HepG2 (cell line): ENCODE results near the gene IFITM10. TPM values are rescaled to one million over a fixed set of nuclear protein-coding genes. Genes with fewer than 3 reads are reported as not detected.
A peak's percentile ranks its signal among the peaks of the same experiment; 100 is the strongest.

Experiments used
- ATAC-seq: fragments of 200-7000 bp; cut with Tn5 transposase; 3 replicates; pipeline ENCODE4 v1.9.1; 2020; ENCODE audit warnings: mild to moderate bottlenecking, moderate library complexity
- BruUV-seq: library from RNA; stranded (reverse); fragments of 400-500 nt; replicated peaks from 2 replicates; lab custom pipeline; 2021; lab: Mats Ljungman, UMichigan
- CTCF ChIA-PET: fragments of 300-600 bp; formaldehyde crosslinking; extraction: SDS; loops from one replicate; lab custom pipeline; 2021; ENCODE audit warnings: low total read pairs, inconsistent platforms, low intra/inter-chr PET ratio; lab: Yijun Ruan, JAX
- POLR2A ChIA-PET: fragments of 350-600 bp; sonication (Branson Sonifier 250); formaldehyde crosslinking; loops from one replicate; lab custom pipeline; 2020; ENCODE audit warnings: antibody characterized with exemption, inconsistent platforms; lab: Yijun Ruan, JAX
- DNase-seq: peaks from one replicate; pipeline ENCODE4 v3.0.0-alpha.2; 2015; ENCODE audit warnings: low spot score
- FAIRE-seq: peaks from 3 replicates; lab custom pipeline; 2011; peaks lifted over from hg19 to GRCh38; lab: Jason Lieb, UNC
- H2AFZ ChIP-seq: one replicate; pipeline ENCODE4 v1.6.1; 2011; ENCODE audit warnings: low read length, inconsistent platforms
- H3K27ac ChIP-seq: fragments of 300-600 bp; 3 replicates; pipeline ENCODE4 v1.8.0; 2011; ENCODE audit warnings: mixed run types, mild to moderate bottlenecking, mixed read lengths, low read length, inconsistent platforms; ENCODE audit not compliant: insufficient read depth; ENCODE audit errors: extremely low read length
- H3K27me3 ChIP-seq, 2 experiments: fragments of 200-600 bp in 1 of 2; 2 replicates in 1 of 2; 3 replicates in 1 of 2; pipeline versions ENCODE4 v1.6.0 to v1.8.0; 2011; ENCODE audit warnings: low read length in 2 of 2, mild to moderate bottlenecking in 2 of 2, moderate library complexity in 2 of 2, inconsistent platforms in 1 of 2; ENCODE audit not compliant: insufficient read depth in 2 of 2, control insufficient read depth in 1 of 2
- H3K36me3 ChIP-seq, 2 experiments: fragments of 200-600 bp in 1 of 2; replicated peaks in 1 of 2; 2 replicates in 1 of 2; 3 replicates in 1 of 2; pipeline versions ENCODE4 v1.5.1 to v1.8.0; 2011; ENCODE audit warnings: low read length in 2 of 2, inconsistent platforms in 1 of 2; ENCODE audit not compliant: insufficient read depth in 2 of 2, control insufficient read depth in 1 of 2
- H3K4me1 ChIP-seq: 2 replicates; pipeline ENCODE4 v1.5.1; 2012; ENCODE audit warnings: low read length, inconsistent platforms; ENCODE audit not compliant: insufficient read depth
- H3K4me2 ChIP-seq: 2 replicates; pipeline ENCODE4 v1.6.0; 2011; ENCODE audit warnings: low read depth, low read length, inconsistent platforms
- H3K4me3 ChIP-seq, 3 experiments: fragments of 200-600 bp in 1 of 3; sonication (generic), shearing (Covaris generic) in 1 of 3; replicated peaks in 1 of 3; 2 replicates each; pipeline ENCODE4 v1.5.1; 2011 to 2016; ENCODE audit warnings: low read length in 3 of 3, inconsistent platforms in 2 of 3, low read depth in 2 of 3, mild to moderate bottlenecking in 2 of 3, control low read depth in 1 of 3, mixed read lengths in 1 of 3; ENCODE audit not compliant: insufficient read depth in 1 of 3
- H3K79me2 ChIP-seq: one replicate; pipeline ENCODE4 v1.6.1; 2011; ENCODE audit warnings: low read length, inconsistent platforms; ENCODE audit not compliant: insufficient read depth
- H3K9ac ChIP-seq: 2 replicates; pipeline ENCODE4 v1.6.0; 2011; ENCODE audit warnings: mild to moderate bottlenecking, low read depth, low read length, inconsistent platforms; ENCODE audit not compliant: insufficient read depth
- H3K9me3 ChIP-seq: 2 replicates; pipeline ENCODE4 v1.5.1; 2012; ENCODE audit warnings: mild to moderate bottlenecking, low read length
- H4K20me1 ChIP-seq: 2 replicates; pipeline ENCODE4 v1.6.0; 2011; ENCODE audit warnings: inconsistent platforms, mild to moderate bottlenecking, low read length, moderate library complexity; ENCODE audit not compliant: insufficient read depth
- ARHGAP35 ChIP-seq: sonication (generic); formaldehyde crosslinking; IDR thresholded peaks from 2 replicates; pipeline ENCODE4 v1.9.0; 2022; ENCODE audit warnings: mild to moderate bottlenecking, inconsistent platforms, moderate library complexity, missing genetic modification reagents, borderline replicate concordance
- ATF7 ChIP-seq, 2 experiments: fragments of 450-650 bp in 1 of 2; sonication (generic) in 1 of 2; formaldehyde crosslinking in 1 of 2; IDR thresholded peaks; 2 replicates each; pipeline versions ENCODE4 v1.4.0 to v1.6.1; 2016 to 2020; ENCODE audit warnings: antibody characterized with exemption in 1 of 2, mild to moderate bottlenecking in 1 of 2, missing genetic modification reagents in 1 of 2
- ELF4 ChIP-seq: sonication (generic); formaldehyde crosslinking; IDR thresholded peaks from 2 replicates; pipeline ENCODE4 v1.5.0; 2020; ENCODE audit warnings: missing genetic modification reagents, mild to moderate bottlenecking, moderate library complexity, borderline replicate concordance
- FOXM1 ChIP-seq: sonication (generic); formaldehyde crosslinking; IDR thresholded peaks from 2 replicates; pipeline ENCODE4 v1.5.0; 2020; ENCODE audit warnings: missing genetic modification reagents
- MEF2D ChIP-seq: sonication (generic); formaldehyde crosslinking; IDR thresholded peaks from 2 replicates; pipeline ENCODE4 v1.5.1; 2020; ENCODE audit warnings: mild to moderate bottlenecking, missing genetic modification reagents
- NCOA2 ChIP-seq: sonication (generic); formaldehyde crosslinking; IDR thresholded peaks from 2 replicates; pipeline ENCODE4 v1.8.0; 2022; ENCODE audit warnings: inconsistent platforms
- NONO ChIP-seq, 2 experiments: fragments of 450-650 bp in 1 of 2; sonication (generic) in 1 of 2; formaldehyde crosslinking in 1 of 2; IDR thresholded peaks in 1 of 2; conservative IDR thresholded peaks in 1 of 2; 2 replicates each; pipeline versions ENCODE4 v1.6.1 to v1.8.0; 2017 to 2022; ENCODE audit warnings: mild to moderate bottlenecking in 1 of 2, missing genetic modification reagents in 1 of 2, moderate library complexity in 1 of 2
- ONECUT2 ChIP-seq: sonication (generic); formaldehyde crosslinking; IDR thresholded peaks from 2 replicates; pipeline ENCODE4 v1.4.0; 2020; ENCODE audit warnings: missing genetic modification reagents
- SKI ChIP-seq: fragments of 450-650 bp; IDR thresholded peaks from one replicate; pipeline ENCODE4 v1.6.1; 2018; ENCODE audit warnings: mild to moderate bottlenecking; ENCODE audit not compliant: partially characterized antibody
- SRY ChIP-seq: sonication (generic); formaldehyde crosslinking; IDR thresholded peaks from 2 replicates; pipeline ENCODE4 v1.8.0; 2022; ENCODE audit warnings: mild to moderate bottlenecking, missing genetic modification reagents
- ZNF264 ChIP-seq: sonication (generic); formaldehyde crosslinking; IDR thresholded peaks from 2 replicates; pipeline ENCODE4 v1.4.0; 2020; ENCODE audit warnings: missing genetic modification reagents
- ZNF33B ChIP-seq: sonication (generic); formaldehyde crosslinking; IDR thresholded peaks from 2 replicates; pipeline ENCODE4 v1.5.1; 2020; ENCODE audit warnings: mild to moderate bottlenecking, missing genetic modification reagents
- ZNF501 ChIP-seq: sonication (generic); formaldehyde crosslinking; IDR thresholded peaks from 2 replicates; pipeline ENCODE4 v1.5.1; 2020; ENCODE audit warnings: mild to moderate bottlenecking, moderate library complexity, missing genetic modification reagents
- ZNF546 ChIP-seq: sonication (generic); formaldehyde crosslinking; conservative IDR thresholded peaks from 2 replicates; pipeline ENCODE4 v1.8.1; 2023; ENCODE audit warnings: mild to moderate bottlenecking, missing genetic modification reagents
- ZNF574 ChIP-seq: sonication (generic); formaldehyde crosslinking; IDR thresholded peaks from 2 replicates; pipeline ENCODE4 v1.4.0; 2020; ENCODE audit warnings: missing genetic modification reagents
- ZNF614 ChIP-seq: IDR thresholded peaks from 2 replicates; pipeline ENCODE4 v1.6.1; 2018; ENCODE audit warnings: missing biosample characterization, missing genetic modification reagents, inconsistent platforms, borderline replicate concordance
- ZNF75D ChIP-seq: sonication (generic); formaldehyde crosslinking; IDR thresholded peaks from 2 replicates; pipeline ENCODE4 v1.8.1; 2023; ENCODE audit warnings: missing genetic modification reagents, mild to moderate bottlenecking, borderline replicate concordance
- ZNF780A ChIP-seq: sonication (generic); formaldehyde crosslinking; IDR thresholded peaks from 2 replicates; pipeline ENCODE4 v1.8.0; 2022; ENCODE audit warnings: mild to moderate bottlenecking, missing genetic modification reagents, moderate library complexity
- ZSCAN31 ChIP-seq: sonication (generic); formaldehyde crosslinking; IDR thresholded peaks from 2 replicates; pipeline ENCODE4 v1.5.0; 2020; ENCODE audit warnings: low read depth, mild to moderate bottlenecking, missing genetic modification reagents
- WGBS: methylation state at CpG from one replicate; pipeline ENCODE4 v1.1.6; 2017; ENCODE audit warnings: low lambda C conversion rate; 5-methylcytosine and 5-hydroxymethylcytosine counted together
- in situ Hi-C: cut with HindIII; loops from 2 replicates; pipeline ENCODE4 v1.10.0; 2017; ENCODE audit warnings: low pct_unique_long_range_greater_than_20kb; ENCODE audit not compliant: extremely low pct_ligation_motif_present
- intact Hi-C: fragments of 100-400 bp; cut with micrococcal nuclease; formaldehyde crosslinking; loops from one replicate; pipeline ENCODE4 v1.10.0; 2022; ENCODE audit not compliant: unreplicated experiment
- polyA plus RNA-seq, 8 experiments: library from polyadenylated mRNA; depleted of rRNA in 3 of 8; stranded (reverse) in 7 of 8; unstranded in 1 of 8; fragments of >200 nt; fragmentation: Illumina TruSeq in 4 of 8; extraction: Trizol in 4 of 8; gene quantifications; 2 replicates each; pipeline versions ENCODE4 v1.2.1 to v1.2.3, GENCODE V29; 2011 to 2016; ENCODE audit warnings: low read depth in 4 of 8, missing spikeins in 1 of 8, mixed read lengths in 1 of 8; ENCODE audit not compliant: insufficient read depth in 1 of 8
- total RNA-seq, 5 experiments: library from RNA; depleted of rRNA; stranded (reverse); fragments of >200 nt; fragmentation: Illumina TruSeq; extraction: Trizol; gene quantifications; 2 replicates each; pipeline ENCODE4 v1.2.3, GENCODE V29; 2016; ENCODE audit warnings: low read depth in 1 of 5

IFITM10 gene
- total and polyA plus RNA-seq, 2 of the 13 experiments (the other 11 are each of a cell fraction or from before 2014, with no cell fraction given), result 0.09 to 0.13 TPM

GRCh38 chr11:1761857-1762536 is 11.6 kb upstream of the IFITM10 start:
- Histone ChIP-seq H2AFZ (no peak overlapping the region), H3K4me2 (peak overlapping the region; percentile 89), H3K4me3 (peak overlapping the region; percentile 84 to 93 (median 85); a peak in 5 of 6 replicates), H3K4me1 (peaks cover 38% of the 10 kb centered on the region), H3K27ac (peak overlapping the region; percentile 76), H3K79me2 (peaks cover 9% of the 10 kb centered on the region), H3K9me3 (no peaks in the 10 kb centered on the region), H3K36me3 (peaks cover 11 to 13% of the 10 kb centered on the region in 2 experiments; a peak in 4 of 5 replicates), H4K20me1 (peaks cover 6% of the 10 kb centered on the region; the same call in 1 of the 2 replicates), H3K27me3 (peaks cover 0 to 11% of the 10 kb centered on the region in 2 experiments; a peak in 2 of 5 replicates), H3K9ac (peak overlapping the region; percentile 82; the same call in 1 of the 2 replicates)
- in situ Hi-C loops, result loop anchor here (5.0 kb wide), 1 partner anchor 65 kb away; the partner anchor contains the start of gene KRTAP5-6
- intact Hi-C loops, result loop anchor here (2.0 kb wide), 1 partner anchor 73 kb away; the partner anchor contains the start of gene SYT8
- ChIA-PET POLR2A (interaction anchor here (0.9 to 1.9 kb wide), 13 partner anchors 9 to 375 kb away, joined by 3 to 12 read pairs (median 3); partner anchors contain the start of gene IFITM10), CTCF (no interaction called here)
- ATAC-seq (no peak), FAIRE-seq (no peak), DNase-seq (no peak)
- BruUV-seq, result TSS peak; percentile 56
- 72% methylated on average over 6 of the region's 12 CpGs for WGBS
- TF ChIP-seq ZNF574 (CRISPR knock-in tag), result peak; percentile 52; the same call in 1 of the 2 replicates
- TF ChIP-seq SRY (CRISPR knock-in tag), result 0 out of 2 replicates have a peak, but pooled peaks have one; percentile 23
- 0 out of 2 replicates have a peak, but pooled peaks have one; percentile 10 for TF ChIP-seq ZNF264 (CRISPR knock-in tag)
- TF ChIP-seq ATF7 (IDR thresholded peaks at IDR 0.05), result no peak
- TF ChIP-seq ATF7 (CRISPR knock-in tag; IDR thresholded peaks at IDR 0.05), result no peak
- peak; percentile 7; the same call in 1 of the 2 replicates for TF ChIP-seq ELF4
- TF ChIP-seq ZNF33B, result no peak
- no peak for TF ChIP-seq SKI
- 0 out of 2 replicates have a peak, but pooled peaks have one; percentile 52 for TF ChIP-seq MEF2D
- peak; percentile 60 for TF ChIP-seq NCOA2
- no peak for TF ChIP-seq ARHGAP35
- no peak for TF ChIP-seq ZNF546 (CRISPR knock-in tag)
- TF ChIP-seq ZNF75D (CRISPR knock-in tag), result no peak
- no peak for TF ChIP-seq ONECUT2 (CRISPR knock-in tag)
- no peak for TF ChIP-seq NONO (IDR thresholded peaks at IDR 0.05)
- TF ChIP-seq NONO (CRISPR knock-in tag; conservative IDR thresholded peaks at IDR 0.05), result peak; percentile 44; the same call in 1 of the 2 replicates
- TF ChIP-seq ZNF780A (CRISPR knock-in tag), result no peak
- TF ChIP-seq ZSCAN31 (CRISPR knock-in tag), result no peak
- no peak for TF ChIP-seq FOXM1
- 0 out of 2 replicates have a peak, but pooled peaks have one; percentile 18 for TF ChIP-seq ZNF501 (CRISPR knock-in tag)
- TF ChIP-seq ZNF614 (CRISPR knock-in tag), result 0 out of 2 replicates have a peak, but pooled peaks have one; percentile 48
